Activated CD8-positive, alpha-beta T cell treated with anti-CD3 and anti-CD28 coated beads, Interleukin-2, amount 10 ng/mL, durations not matched to agents 7 days and 5 days (primary cell): ENCODE results near the gene MT1E. TPM values are rescaled to one million over a fixed set of nuclear protein-coding genes. Genes with fewer than 3 reads are reported as not detected.

Source experiments
- ATAC-seq: fragments of 150-1000 bp; cut with Tn5 transposase; one replicate; pipeline ENCODE4 v1.10.0; 2021; ENCODE audit warnings: moderate library complexity
- CTCF ChIA-PET: fragments of 350-600 bp; sonication (Branson Sonifier 250); formaldehyde crosslinking; loops from one replicate; lab custom pipeline; 2021; ENCODE audit warnings: antibody characterized with exemption; lab: Charles Lee
- POLR2A ChIA-PET: fragments of 350-600 bp; sonication (Branson Sonifier 250); formaldehyde crosslinking; loops from one replicate; lab custom pipeline; 2021; ENCODE audit warnings: antibody characterized with exemption; lab: Charles Lee
- DNase-seq: peaks from one replicate; pipeline ENCODE4 v3.0.0-alpha.2; 2020
- H3K27ac Mint-ChIP-seq: one replicate; pipeline ENCODE4 v1.8.0; 2021; ENCODE audit warnings: mild to moderate bottlenecking, mixed read lengths
- H3K27me3 Mint-ChIP-seq: one replicate; pipeline ENCODE4 v1.8.0; 2021; ENCODE audit warnings: low read depth, mixed read lengths
- H3K36me3 Mint-ChIP-seq: one replicate; pipeline ENCODE4 v1.8.0; 2021; ENCODE audit warnings: low read depth, mixed read lengths
- H3K4me1 Mint-ChIP-seq: one replicate; pipeline ENCODE4 v1.8.0; 2021; ENCODE audit warnings: low read depth, mixed read lengths
- H3K4me3 Mint-ChIP-seq: one replicate; pipeline ENCODE4 v1.8.0; 2021; ENCODE audit warnings: mild to moderate bottlenecking, mixed read lengths
- H3K9me3 Mint-ChIP-seq: one replicate; pipeline ENCODE4 v1.8.0; 2022; ENCODE audit warnings: mixed read lengths; ENCODE audit not compliant: insufficient read depth
- total RNA-seq, 2 experiments: library from RNA; stranded (reverse); gene quantifications; one replicate each; pipeline ENCODE4 v1.2.3, GENCODE V29; 2021

Gene MT1E
- total RNA-seq, 2 experiments from 2014 or later = 65.0 to 74.8 TPM

- no peak for ATAC-seq
- DNase-seq = no peak
- H3K9me3 Mint-ChIP-seq = peaks cover 4% of the 10 kb centered on the region
- no peaks in the 10 kb centered on the region for H3K36me3 Mint-ChIP-seq
- ChIA-PET CTCF (interaction anchor here (1.5 to 2.1 kb wide), 5 partner anchors 9 to 110 kb away, joined by 4 to 11 read pairs (median 7); no protein-coding TSS in a partner anchor), POLR2A (interaction anchor here (0.6 to 1.4 kb wide), 5 partner anchors 15 to 117 kb away, joined by 3 to 5 read pairs (median 3); no protein-coding TSS in a partner anchor)
- peaks cover 19% of the 10 kb centered on the region for H3K4me1 Mint-ChIP-seq
- H3K27ac Mint-ChIP-seq = no peak overlapping the region
- peaks cover 38% of the 10 kb centered on the region for H3K27me3 Mint-ChIP-seq
- no peak overlapping the region for H3K4me3 Mint-ChIP-seq
Observed at GRCh38 chr16:56591377-56592060, 34.1 kb upstream of the MT1E start.

GRCh38 chr16:56593573-56594291 lies 31.8 kb upstream of the MT1E start:
- ChIA-PET POLR2A (no interaction called here), CTCF (interaction anchor here (2.0 to 2.1 kb wide), 2 partner anchors 16 to 17 kb away, joined by 8 to 9 read pairs; no protein-coding TSS in a partner anchor)
- Mint-ChIP-seq H3K4me1 (peaks cover 21% of the 10 kb centered on the region), H3K9me3 (peaks cover 4% of the 10 kb centered on the region), H3K36me3 (no peaks in the 10 kb centered on the region), H3K27ac (no peak overlapping the region), H3K4me3 (no peak overlapping the region), H3K27me3 (peaks cover 24% of the 10 kb centered on the region)
- no peak for DNase-seq
- ATAC-seq = no peak

GRCh38 chr16:56594292-56594619 lies 31.3 kb upstream of the MT1E start:
- H3K4me3 Mint-ChIP-seq = no peak overlapping the region
- H3K27me3 Mint-ChIP-seq = peaks cover 19% of the 10 kb centered on the region
- DNase-seq (no peak), ATAC-seq (no peak)
- POLR2A ChIA-PET = no interaction called here
- no peak overlapping the region for H3K27ac Mint-ChIP-seq
- peaks cover 4% of the 10 kb centered on the region for H3K9me3 Mint-ChIP-seq
- H3K36me3 Mint-ChIP-seq = no peaks in the 10 kb centered on the region
- CTCF ChIA-PET = interaction anchor here (2.1 kb wide), 1 partner anchor 17 kb away, joined by 9 read pairs; no protein-coding TSS in a partner anchor
- H3K4me1 Mint-ChIP-seq = peaks cover 17% of the 10 kb centered on the region

- DNase-seq = peak; percentile 60
- H3K36me3 Mint-ChIP-seq = no peaks in the 10 kb centered on the region
- peak; percentile 72 for ATAC-seq
- H3K4me1 Mint-ChIP-seq = peaks cover 7% of the 10 kb centered on the region
- no peaks in the 10 kb centered on the region for H3K9me3 Mint-ChIP-seq
- H3K27ac Mint-ChIP-seq = no peak overlapping the region
- POLR2A ChIA-PET = interaction anchor here (0.7 to 1.8 kb wide), 3 partner anchors 10 to 25 kb away, joined by 3 to 4 read pairs (median 3); partner anchors contain the start of gene MT1E
- CTCF ChIA-PET = interaction anchor here (0.7 to 4.2 kb wide), 23 partner anchors 8 to 186 kb away, joined by 3 to 31 read pairs (median 4); partner anchors contain the start of gene MT1E
- H3K27me3 Mint-ChIP-seq = peaks cover 16% of the 10 kb centered on the region
- H3K4me3 Mint-ChIP-seq = no peak overlapping the region
Observed at GRCh38 chr16:56600398-56600999, 25.1 kb upstream of the MT1E start.

GRCh38 chr16:56601325-56601724 lies 24.3 kb upstream of the MT1E start:
- Mint-ChIP-seq H3K27ac (no peak overlapping the region), H3K4me1 (peaks cover 8% of the 10 kb centered on the region), H3K36me3 (no peaks in the 10 kb centered on the region), H3K27me3 (peaks cover 16% of the 10 kb centered on the region), H3K4me3 (no peak overlapping the region), H3K9me3 (no peaks in the 10 kb centered on the region)
- ATAC-seq = no peak
- no peak for DNase-seq
- CTCF ChIA-PET = interaction anchor here (0.9 to 4.2 kb wide), 13 partner anchors 9 to 141 kb away, joined by 3 to 31 read pairs (median 5); no protein-coding TSS in a partner anchor
- POLR2A ChIA-PET = interaction anchor here (0.7 to 1.8 kb wide), 3 partner anchors 9 to 25 kb away, joined by 3 to 4 read pairs (median 3); partner anchors contain the start of gene MT1E

GRCh38 chr16:56603589-56603988 lies 22.0 kb upstream of the MT1E start:
- peaks cover 23% of the 10 kb centered on the region for H3K4me1 Mint-ChIP-seq
- H3K4me3 Mint-ChIP-seq = no peak overlapping the region
- ChIA-PET CTCF (interaction anchor here (0.6 to 4.2 kb wide), 6 partner anchors 10 to 187 kb away, joined by 3 to 31 read pairs (median 4); no protein-coding TSS in a partner anchor), POLR2A (interaction anchor here (1.0 kb wide), 1 partner anchor 79 kb away, joined by 3 read pairs; the partner anchor contains the start of gene MT1X)
- no peak overlapping the region for H3K27ac Mint-ChIP-seq
- no peaks in the 10 kb centered on the region for H3K36me3 Mint-ChIP-seq
- ATAC-seq (no peak), DNase-seq (no peak)
- no peaks in the 10 kb centered on the region for H3K9me3 Mint-ChIP-seq
- H3K27me3 Mint-ChIP-seq = peaks cover 14% of the 10 kb centered on the region

- ChIA-PET POLR2A (interaction anchor here (1.1 to 1.8 kb wide), 2 partner anchors 77 to 104 kb away, joined by 3 to 7 read pairs; partner anchors contain the start of gene MT1X), CTCF (interaction anchor here (1.1 to 1.7 kb wide), 5 partner anchors 8 to 97 kb away, joined by 4 to 10 read pairs (median 7); no protein-coding TSS in a partner anchor)
- DNase-seq (no peak), ATAC-seq (no peak)
- peaks cover 14% of the 10 kb centered on the region for H3K27me3 Mint-ChIP-seq
- no peak overlapping the region for H3K4me3 Mint-ChIP-seq
- no peak overlapping the region for H3K27ac Mint-ChIP-seq
- peaks cover 7% of the 10 kb centered on the region for H3K36me3 Mint-ChIP-seq
- peaks cover 23% of the 10 kb centered on the region for H3K4me1 Mint-ChIP-seq
- H3K9me3 Mint-ChIP-seq = no peaks in the 10 kb centered on the region
Observed at GRCh38 chr16:56604966-56605365, 20.6 kb upstream of the MT1E start.

GRCh38 chr16:56605475-56605874 lies 20.1 kb upstream of the MT1E start:
- ChIA-PET CTCF (interaction anchor here (1.1 to 1.7 kb wide), 5 partner anchors 9 to 97 kb away, joined by 4 to 10 read pairs (median 7); no protein-coding TSS in a partner anchor), POLR2A (interaction anchor here (0.7 to 1.8 kb wide), 3 partner anchors 77 to 328 kb away, joined by 3 to 7 read pairs (median 3); partner anchors contain the start of gene MT1X)
- Mint-ChIP-seq H3K9me3 (no peaks in the 10 kb centered on the region), H3K27me3 (peaks cover 10% of the 10 kb centered on the region), H3K36me3 (peaks cover 7% of the 10 kb centered on the region), H3K4me3 (no peak overlapping the region), H3K27ac (no peak overlapping the region), H3K4me1 (peaks cover 28% of the 10 kb centered on the region)
- no peak for ATAC-seq
- DNase-seq = no peak

- Mint-ChIP-seq H3K9me3 (no peaks in the 10 kb centered on the region), H3K4me1 (peaks cover 34% of the 10 kb centered on the region), H3K27me3 (peaks cover 7% of the 10 kb centered on the region), H3K36me3 (peaks cover 7% of the 10 kb centered on the region), H3K27ac (peak overlapping the region; percentile 3), H3K4me3 (no peak overlapping the region)
- ChIA-PET POLR2A (interaction anchor here (0.7 to 1.8 kb wide), 5 partner anchors 15 to 328 kb away, joined by 3 to 7 read pairs (median 3); partner anchors contain the start of genes MT1E and MT1X), CTCF (interaction anchor here (1.1 to 1.6 kb wide), 4 partner anchors 9 to 96 kb away, joined by 4 to 10 read pairs (median 6); no protein-coding TSS in a partner anchor)
- ATAC-seq (no peak), DNase-seq (no peak)
Observed at GRCh38 chr16:56606071-56606475, 19.5 kb upstream of the MT1E start.

- Mint-ChIP-seq H3K27ac (peak overlapping the region; percentile 87), H3K9me3 (no peaks in the 10 kb centered on the region), H3K4me3 (no peak overlapping the region), H3K36me3 (peaks cover 7% of the 10 kb centered on the region), H3K27me3 (peaks cover 4% of the 10 kb centered on the region), H3K4me1 (peaks cover 39% of the 10 kb centered on the region)
- ATAC-seq = no peak
- CTCF ChIA-PET = interaction anchor here (1.5 to 1.6 kb wide), 2 partner anchors 10 to 30 kb away, joined by 4 to 10 read pairs; no protein-coding TSS in a partner anchor
- DNase-seq = no peak
- POLR2A ChIA-PET = interaction anchor here (0.7 to 2.8 kb wide), 7 partner anchors 11 to 327 kb away, joined by 3 to 13 read pairs (median 4); partner anchors contain the start of genes MT1E and MT1X
Observed at GRCh38 chr16:56606476-56607108, 19.0 kb upstream of the MT1E start.
